Measurements from ENCODE around the gene UBALD1.

- TF ChIP-seq POLR2A (IDR thresholded peaks at IDR 0.05), result no peak
- no peak for TF ChIP-seq POLR2AphosphoS5 (IDR thresholded peaks at IDR 0.05)
- no peak for TF ChIP-seq CTCF (IDR thresholded peaks at IDR 0.05)
Observed at GRCh38 chr16:4591191-4591590, 23.5 kb downstream of the UBALD1 start.

All from gastroesophageal sphincter (tissue), 3 donors.